Measurements from ENCODE around the gene TMEM121B.

GRCh38 chr22:17162731-17163130 is 41.6 kb upstream of the TMEM121B start:
- TF ChIP-seq CTCF (IDR thresholded peaks at IDR 0.05): no peak
- no peak for TF ChIP-seq POLR2A (IDR thresholded peaks at IDR 0.05)

All from testis (tissue), 2 donors.